ENCODE data around the gene ALKBH5. TPM values are rescaled to one million over a fixed set of nuclear protein-coding genes. Genes with fewer than 3 reads are reported as not detected.
A peak's percentile ranks its signal among the peaks of the same experiment; 100 is the strongest.

Gene ALKBH5
- total and polyA plus RNA-seq, 9 of the 15 experiments (the other 6 are each of a cell fraction or from before 2014, with no cell fraction given): 11.4 to 70.0 (median 47.4) TPM

- TF ChIP-seq, protein P1, sequence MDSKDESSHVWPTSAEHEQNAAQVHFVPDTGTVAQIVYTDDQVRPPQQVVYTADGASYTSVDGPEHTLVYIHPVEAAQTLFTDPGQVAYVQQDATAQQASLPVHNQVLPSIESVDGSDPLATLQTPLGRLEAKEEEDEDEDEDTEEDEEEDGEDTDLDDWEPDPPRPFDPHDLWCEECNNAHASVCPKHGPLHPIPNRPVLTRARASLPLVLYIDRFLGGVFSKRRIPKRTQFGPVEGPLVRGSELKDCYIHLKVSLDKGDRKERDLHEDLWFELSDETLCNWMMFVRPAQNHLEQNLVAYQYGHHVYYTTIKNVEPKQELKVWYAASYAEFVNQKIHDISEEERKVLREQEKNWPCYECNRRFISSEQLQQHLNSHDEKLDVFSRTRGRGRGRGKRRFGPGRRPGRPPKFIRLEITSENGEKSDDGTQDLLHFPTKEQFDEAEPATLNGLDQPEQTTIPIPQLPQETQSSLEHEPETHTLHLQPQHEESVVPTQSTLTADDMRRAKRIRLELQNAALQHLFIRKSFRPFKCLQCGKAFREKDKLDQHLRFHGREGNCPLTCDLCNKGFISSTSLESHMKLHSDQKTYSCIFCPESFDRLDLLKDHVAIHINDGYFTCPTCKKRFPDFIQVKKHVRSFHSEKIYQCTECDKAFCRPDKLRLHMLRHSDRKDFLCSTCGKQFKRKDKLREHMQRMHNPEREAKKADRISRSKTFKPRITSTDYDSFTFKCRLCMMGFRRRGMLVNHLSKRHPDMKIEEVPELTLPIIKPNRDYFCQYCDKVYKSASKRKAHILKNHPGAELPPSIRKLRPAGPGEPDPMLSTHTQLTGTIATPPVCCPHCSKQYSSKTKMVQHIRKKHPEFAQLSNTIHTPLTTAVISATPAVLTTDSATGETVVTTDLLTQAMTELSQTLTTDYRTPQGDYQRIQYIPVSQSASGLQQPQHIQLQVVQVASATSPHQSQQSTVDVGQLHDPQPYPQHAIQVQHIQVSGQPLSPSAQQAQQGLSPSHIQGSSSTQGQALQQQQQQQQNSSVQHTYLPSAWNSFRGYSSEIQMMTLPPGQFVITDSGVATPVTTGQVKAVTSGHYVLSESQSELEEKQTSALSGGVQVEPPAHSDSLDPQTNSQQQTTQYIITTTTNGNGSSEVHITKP (IDR thresholded peaks at IDR 0.05; ENCODE audit: partially characterized antibody): peak; percentile 84
- TF ChIP-seq SMARCA4 (IDR thresholded peaks at IDR 0.05): no peak
- TF ChIP-seq NKRF (IDR thresholded peaks at IDR 0.05; ENCODE audit: borderline replicate concordance): no peak
- TF ChIP-seq CCNT2 (IDR thresholded peaks at IDR 0.05; ENCODE audit: borderline replicate concordance, extremely low read depth, insufficient read length, low read depth, low read length): peak; percentile 4
- no peak for TF ChIP-seq E2F3 (CRISPR knock-in tag; IDR thresholded peaks at IDR 0.05)
- peak; percentile 67 for TF ChIP-seq PCBP1 (IDR thresholded peaks at IDR 0.05; ENCODE audit: low read depth, low read length, poor library complexity, severe bottlenecking)
- TF ChIP-seq, protein P2, sequence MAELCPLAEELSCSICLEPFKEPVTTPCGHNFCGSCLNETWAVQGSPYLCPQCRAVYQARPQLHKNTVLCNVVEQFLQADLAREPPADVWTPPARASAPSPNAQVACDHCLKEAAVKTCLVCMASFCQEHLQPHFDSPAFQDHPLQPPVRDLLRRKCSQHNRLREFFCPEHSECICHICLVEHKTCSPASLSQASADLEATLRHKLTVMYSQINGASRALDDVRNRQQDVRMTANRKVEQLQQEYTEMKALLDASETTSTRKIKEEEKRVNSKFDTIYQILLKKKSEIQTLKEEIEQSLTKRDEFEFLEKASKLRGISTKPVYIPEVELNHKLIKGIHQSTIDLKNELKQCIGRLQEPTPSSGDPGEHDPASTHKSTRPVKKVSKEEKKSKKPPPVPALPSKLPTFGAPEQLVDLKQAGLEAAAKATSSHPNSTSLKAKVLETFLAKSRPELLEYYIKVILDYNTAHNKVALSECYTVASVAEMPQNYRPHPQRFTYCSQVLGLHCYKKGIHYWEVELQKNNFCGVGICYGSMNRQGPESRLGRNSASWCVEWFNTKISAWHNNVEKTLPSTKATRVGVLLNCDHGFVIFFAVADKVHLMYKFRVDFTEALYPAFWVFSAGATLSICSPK (IDR thresholded peaks at IDR 0.05; ENCODE audit: borderline replicate concordance): no peak
- no peak for TF ChIP-seq CLOCK (CRISPR knock-in tag; IDR thresholded peaks at IDR 0.05; ENCODE audit: borderline replicate concordance)
- no peak for TF ChIP-seq RHOXF2B (CRISPR knock-in tag; conservative IDR thresholded peaks at IDR 0.05)
- TF ChIP-seq MTA3 (IDR thresholded peaks at IDR 0.05; ENCODE audit: borderline replicate concordance): 0 out of 2 replicates have a peak, but pooled peaks have one; percentile 21
- peak; percentile 22; the same call in 1 of the 2 replicates for TF ChIP-seq CREB3L1 (IDR thresholded peaks at IDR 0.05; ENCODE audit: borderline replicate concordance, low read depth)
- TF ChIP-seq DEAF1 (CRISPR knock-in tag; IDR thresholded peaks at IDR 0.05): no peak
These were observed 74.9 kb downstream of the ALKBH5 start, which contains the start of gene FLII (continued) for GRCh38 chr17:18258356-18259038.
